AG09319 (cell line): ENCODE measurements around the gene OR5AC2.

Experiments used
- DNase-seq: peaks from one replicate; pipeline ENCODE4 v3.0.0-alpha.2; 2010; ENCODE audit warnings: low read depth; ENCODE audit errors: extremely low read depth
- CTCF ChIP-seq: IDR thresholded peaks from 2 replicates; pipeline ENCODE4 v1.5.1; 2011; ENCODE audit warnings: low read depth, mild to moderate bottlenecking, inconsistent platforms, low read length, moderate library complexity

The OR5AC2 gene

GRCh38 chr3:98099848-98100247 is 12.9 kb downstream of the OR5AC2 start:
- DNase-seq = no peak
- TF ChIP-seq CTCF = no peak

- no peak for DNase-seq
- no peak for TF ChIP-seq CTCF
Observed at GRCh38 chr3:98108162-98108561, 21.2 kb downstream of the OR5AC2 start.

- DNase-seq = no peak
- no peak for TF ChIP-seq CTCF
Observed at GRCh38 chr3:98109807-98110549, 23.0 kb downstream of the OR5AC2 start.

GRCh38 chr3:98110550-98110908 is 23.6 kb downstream of the OR5AC2 start:
- no peak for DNase-seq
- TF ChIP-seq CTCF = no peak

GRCh38 chr3:98114264-98114663 is 27.3 kb downstream of the OR5AC2 start:
- no peak for DNase-seq
- TF ChIP-seq CTCF = no peak

- TF ChIP-seq CTCF = no peak
- DNase-seq = no peak
Observed at GRCh38 chr3:98115717-98116116, 28.7 kb downstream of the OR5AC2 start.

- no peak for DNase-seq
- TF ChIP-seq CTCF = no peak
Observed at GRCh38 chr3:98130421-98130820, 43.4 kb downstream of the OR5AC2 start, which contains the start of gene OR5H1. Gene OR5H1 (plus strand): TSS chr3:98130721. CDS start chr3:98132698, 1,977 bp downstream.
